ENCODE measurements around the gene RAB7A. TPM values are rescaled to one million over a fixed set of nuclear protein-coding genes. Genes with fewer than 3 reads are reported as not detected.

Gene RAB7A
- polyA plus RNA-seq, 2 of the 4 experiments (the other 2 are of a cell fraction): 137 to 160 TPM

DNA sequence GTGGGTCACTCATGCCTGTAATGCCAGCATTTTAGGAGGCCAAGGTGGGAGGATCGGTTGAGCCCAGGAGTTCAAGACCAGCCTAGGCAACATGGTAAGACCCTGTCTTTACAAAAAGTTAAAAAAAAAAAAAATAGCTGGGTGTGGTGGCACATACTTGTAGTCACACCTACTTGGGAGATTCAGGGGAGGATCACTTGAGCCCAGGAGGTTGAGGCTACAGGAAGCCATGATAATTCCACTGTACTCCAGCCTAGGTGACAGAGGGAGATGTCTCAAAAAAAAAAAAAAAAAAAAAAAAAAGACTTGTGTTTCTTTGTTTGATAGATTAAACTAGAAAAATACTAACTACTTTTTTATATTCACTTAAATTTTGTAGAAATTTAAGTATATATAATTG lies 14.6 kb downstream of the RAB7A start:
- FAIRE-seq (no peak), ATAC-seq (no peak), DNase-seq (ENCODE audit: low read depth in 1 of 2, low spot score in 1 of 2) (no peak)
- POLR2A ChIA-PET: no interaction called here
- CTCF ChIA-PET: no interaction called here
- Histone ChIP-seq H3K4me3 (no peak overlapping the region), H3K9me3 (no peaks in the 10 kb centered on the region; the same call in 2 of the 3 replicates), H3K4me2 (no peak overlapping the region), H3K27ac (no peak overlapping the region), H3K4me1 (peaks cover 5% of the 10 kb centered on the region; the same call in 2 of the 3 replicates)
- TF ChIP-seq NPAS2 (CRISPR knock-in tag; IDR thresholded peaks at IDR 0.05; ENCODE audit: borderline replicate concordance) (no peak), RARB (CRISPR knock-in tag; IDR thresholded peaks at IDR 0.05) (no peak), POLR2A (IDR thresholded peaks at IDR 0.05; ENCODE audit: low read length) (no peak), BHLHE40 (IDR thresholded peaks at IDR 0.05; ENCODE audit: low read depth, low read length) (no peak), FOSL2 (IDR thresholded peaks at IDR 0.05) (no peak), FOSL2 (CRISPR knock-in tag; IDR thresholded peaks at IDR 0.05) (no peak), POLR2AphosphoS2 (conservative IDR thresholded peaks at IDR 0.05; ENCODE audit: low read length) (no peak), SMC3 (IDR thresholded peaks at IDR 0.05) (no peak), TP53 (CRISPR knock-in tag; IDR thresholded peaks at IDR 0.05) (no peak), FOSB (CRISPR knock-in tag; IDR thresholded peaks at IDR 0.05) (no peak), ZNF302 (CRISPR knock-in tag; IDR thresholded peaks at IDR 0.05) (no peak), HOXA7 (CRISPR knock-in tag; IDR thresholded peaks at IDR 0.05) (no peak), ZFP36 (IDR thresholded peaks at IDR 0.05; ENCODE audit: borderline replicate concordance, partially characterized antibody) (no peak)
- TF ChIP-seq, protein P1, sequence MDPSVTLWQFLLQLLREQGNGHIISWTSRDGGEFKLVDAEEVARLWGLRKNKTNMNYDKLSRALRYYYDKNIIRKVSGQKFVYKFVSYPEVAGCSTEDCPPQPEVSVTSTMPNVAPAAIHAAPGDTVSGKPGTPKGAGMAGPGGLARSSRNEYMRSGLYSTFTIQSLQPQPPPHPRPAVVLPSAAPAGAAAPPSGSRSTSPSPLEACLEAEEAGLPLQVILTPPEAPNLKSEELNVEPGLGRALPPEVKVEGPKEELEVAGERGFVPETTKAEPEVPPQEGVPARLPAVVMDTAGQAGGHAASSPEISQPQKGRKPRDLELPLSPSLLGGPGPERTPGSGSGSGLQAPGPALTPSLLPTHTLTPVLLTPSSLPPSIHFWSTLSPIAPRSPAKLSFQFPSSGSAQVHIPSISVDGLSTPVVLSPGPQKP (IDR thresholded peaks at IDR 0.05; ENCODE audit: low read depth, low read length): no peak
- TF ChIP-seq, protein P2, sequence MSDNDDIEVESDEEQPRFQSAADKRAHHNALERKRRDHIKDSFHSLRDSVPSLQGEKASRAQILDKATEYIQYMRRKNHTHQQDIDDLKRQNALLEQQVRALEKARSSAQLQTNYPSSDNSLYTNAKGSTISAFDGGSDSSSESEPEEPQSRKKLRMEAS (IDR thresholded peaks at IDR 0.05): no peak
- 93% methylated on average over 1 of the region's 1 CpG for WGBS (ENCODE audit: missing lambda C conversion rate)

DNA sequence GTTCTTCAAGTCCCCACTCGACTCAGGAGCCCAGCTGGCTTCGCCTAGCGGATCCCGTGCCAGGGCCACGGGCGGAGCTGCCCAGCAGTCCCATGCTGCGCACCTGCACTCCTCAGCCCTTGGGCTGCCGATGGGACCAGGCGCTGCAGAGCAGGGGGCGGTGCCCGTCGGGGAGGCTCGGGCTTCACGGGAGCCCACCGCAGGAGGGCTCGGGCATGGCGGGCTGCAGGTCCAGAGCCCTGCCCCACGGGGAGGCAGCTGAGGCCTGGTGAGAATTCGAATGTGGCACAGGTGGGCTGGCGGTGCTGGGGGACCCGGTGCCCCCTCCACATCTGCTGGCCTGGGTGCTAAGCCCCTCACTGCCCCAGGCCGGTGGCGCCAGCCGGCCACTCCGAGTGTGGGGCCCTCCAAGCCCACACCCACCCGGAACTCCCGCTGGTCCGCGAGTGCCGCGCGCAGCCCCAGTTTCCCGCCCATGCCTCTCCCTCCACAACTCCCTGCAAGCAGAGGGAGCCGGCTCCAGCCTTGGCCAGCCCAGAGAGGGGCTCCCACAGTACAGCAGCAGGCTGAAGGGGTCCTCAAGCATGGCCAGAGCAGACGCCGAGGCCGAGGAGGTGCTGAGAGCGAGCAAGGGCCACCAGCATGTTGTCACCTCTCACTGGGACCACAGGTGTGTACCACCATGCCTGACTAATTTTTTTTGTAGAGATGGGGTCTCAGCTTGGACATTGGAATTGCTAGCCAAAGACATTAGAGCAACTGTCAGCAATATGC lies 17.0 kb downstream of the RAB7A start:
- DNase-seq (ENCODE audit: low read depth in 1 of 2, low spot score in 1 of 2) (no peak), ATAC-seq (no peak; a peak in 1 of 6 replicates), FAIRE-seq (no peak)
- Histone ChIP-seq H3K4me3 (no peak overlapping the region), H3K9me3 (no peaks in the 10 kb centered on the region; the same call in 2 of the 3 replicates), H3K4me2 (no peak overlapping the region), H3K27ac (no peak overlapping the region), H3K4me1 (no peaks in the 10 kb centered on the region)
- CTCF ChIA-PET: interaction anchor here (1.3 kb wide), 1 partner anchor 62 kb away, joined by 5 read pairs; no protein-coding TSS in a partner anchor
- WGBS (ENCODE audit: missing lambda C conversion rate): 97% methylated on average over 10 of the region's 38 CpGs
- TF ChIP-seq MAFK (IDR thresholded peaks at IDR 0.05; ENCODE audit: partially characterized antibody): no peak
- no peak for TF ChIP-seq NR3C1 (IDR thresholded peaks at IDR 0.05)
- TF ChIP-seq, protein P3, sequence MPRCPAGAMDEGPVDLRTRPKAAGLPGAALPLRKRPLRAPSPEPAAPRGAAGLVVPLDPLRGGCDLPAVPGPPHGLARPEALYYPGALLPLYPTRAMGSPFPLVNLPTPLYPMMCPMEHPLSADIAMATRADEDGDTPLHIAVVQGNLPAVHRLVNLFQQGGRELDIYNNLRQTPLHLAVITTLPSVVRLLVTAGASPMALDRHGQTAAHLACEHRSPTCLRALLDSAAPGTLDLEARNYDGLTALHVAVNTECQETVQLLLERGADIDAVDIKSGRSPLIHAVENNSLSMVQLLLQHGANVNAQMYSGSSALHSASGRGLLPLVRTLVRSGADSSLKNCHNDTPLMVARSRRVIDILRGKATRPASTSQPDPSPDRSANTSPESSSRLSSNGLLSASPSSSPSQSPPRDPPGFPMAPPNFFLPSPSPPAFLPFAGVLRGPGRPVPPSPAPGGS (IDR thresholded peaks at IDR 0.05): no peak
- TF ChIP-seq, protein P4, sequence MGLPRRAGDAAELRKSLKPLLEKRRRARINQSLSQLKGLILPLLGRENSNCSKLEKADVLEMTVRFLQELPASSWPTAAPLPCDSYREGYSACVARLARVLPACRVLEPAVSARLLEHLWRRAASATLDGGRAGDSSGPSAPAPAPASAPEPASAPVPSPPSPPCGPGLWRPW (IDR thresholded peaks at IDR 0.05): no peak
- no peak for TF ChIP-seq JUNB (IDR thresholded peaks at IDR 0.05)
- TF ChIP-seq GATA3 (IDR thresholded peaks at IDR 0.05; ENCODE audit: borderline replicate concordance): no peak
- TF ChIP-seq EHF (CRISPR knock-in tag; IDR thresholded peaks at IDR 0.05): no peak
- no peak for TF ChIP-seq ZC3H11A (IDR thresholded peaks at IDR 0.05)
- TF ChIP-seq FOXS1 (CRISPR knock-in tag; IDR thresholded peaks at IDR 0.05): no peak
- no peak for TF ChIP-seq ZNF302 (CRISPR knock-in tag; IDR thresholded peaks at IDR 0.05)
- no peak for TF ChIP-seq HOXB5 (CRISPR knock-in tag; IDR thresholded peaks at IDR 0.05)
- TF ChIP-seq POLR2A (IDR thresholded peaks at IDR 0.05; ENCODE audit: low read length): no peak
- TF ChIP-seq JUN (IDR thresholded peaks at IDR 0.05): no peak
- TF ChIP-seq, protein P5, sequence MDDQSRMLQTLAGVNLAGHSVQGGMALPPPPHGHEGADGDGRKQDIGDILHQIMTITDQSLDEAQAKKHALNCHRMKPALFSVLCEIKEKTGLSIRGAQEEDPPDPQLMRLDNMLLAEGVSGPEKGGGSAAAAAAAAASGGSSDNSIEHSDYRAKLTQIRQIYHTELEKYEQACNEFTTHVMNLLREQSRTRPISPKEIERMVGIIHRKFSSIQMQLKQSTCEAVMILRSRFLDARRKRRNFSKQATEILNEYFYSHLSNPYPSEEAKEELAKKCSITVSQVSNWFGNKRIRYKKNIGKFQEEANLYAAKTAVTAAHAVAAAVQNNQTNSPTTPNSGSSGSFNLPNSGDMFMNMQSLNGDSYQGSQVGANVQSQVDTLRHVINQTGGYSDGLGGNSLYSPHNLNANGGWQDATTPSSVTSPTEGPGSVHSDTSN (IDR thresholded peaks at IDR 0.05): no peak
- TF ChIP-seq KDM1A (IDR thresholded peaks at IDR 0.05; ENCODE audit: low read depth): no peak
- TF ChIP-seq, protein P6, sequence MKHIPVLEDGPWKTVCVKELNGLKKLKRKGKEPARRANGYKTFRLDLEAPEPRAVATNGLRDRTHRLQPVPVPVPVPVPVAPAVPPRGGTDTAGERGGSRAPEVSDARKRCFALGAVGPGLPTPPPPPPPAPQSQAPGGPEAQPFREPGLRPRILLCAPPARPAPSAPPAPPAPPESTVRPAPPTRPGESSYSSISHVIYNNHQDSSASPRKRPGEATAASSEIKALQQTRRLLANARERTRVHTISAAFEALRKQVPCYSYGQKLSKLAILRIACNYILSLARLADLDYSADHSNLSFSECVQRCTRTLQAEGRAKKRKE (CRISPR knock-in tag; IDR thresholded peaks at IDR 0.05; ENCODE audit: low read depth): no peak
- no peak for TF ChIP-seq CHD4 (IDR thresholded peaks at IDR 0.05; ENCODE audit: borderline replicate concordance)
- no peak for TF ChIP-seq ESRRA (IDR thresholded peaks at IDR 0.05; ENCODE audit: borderline replicate concordance, low read length)
- TF ChIP-seq TFCP2L1 (CRISPR knock-in tag; IDR thresholded peaks at IDR 0.05): no peak
- POLR2A ChIA-PET: no interaction called here
